Metanephros (tissue), 2 donors: ENCODE data around the gene FAM186B. TPM values are rescaled to one million over a fixed set of nuclear protein-coding genes. Genes with fewer than 3 reads are reported as not detected.

ENCODE experiments used
- small RNA-seq: library from RNA; depleted of rRNA; stranded (forward); fragments of <200 nt; gene quantifications from one replicate; pipeline ENCODE3, GENCODE V24; 2014; ENCODE audit warnings: low replicate concordance
- total RNA-seq: library from RNA; depleted of rRNA; stranded (reverse); fragments of >200 nt; gene quantifications from one replicate; pipeline ENCODE4 v1.2.3, GENCODE V29; 2014

FAM186B gene, protein sequence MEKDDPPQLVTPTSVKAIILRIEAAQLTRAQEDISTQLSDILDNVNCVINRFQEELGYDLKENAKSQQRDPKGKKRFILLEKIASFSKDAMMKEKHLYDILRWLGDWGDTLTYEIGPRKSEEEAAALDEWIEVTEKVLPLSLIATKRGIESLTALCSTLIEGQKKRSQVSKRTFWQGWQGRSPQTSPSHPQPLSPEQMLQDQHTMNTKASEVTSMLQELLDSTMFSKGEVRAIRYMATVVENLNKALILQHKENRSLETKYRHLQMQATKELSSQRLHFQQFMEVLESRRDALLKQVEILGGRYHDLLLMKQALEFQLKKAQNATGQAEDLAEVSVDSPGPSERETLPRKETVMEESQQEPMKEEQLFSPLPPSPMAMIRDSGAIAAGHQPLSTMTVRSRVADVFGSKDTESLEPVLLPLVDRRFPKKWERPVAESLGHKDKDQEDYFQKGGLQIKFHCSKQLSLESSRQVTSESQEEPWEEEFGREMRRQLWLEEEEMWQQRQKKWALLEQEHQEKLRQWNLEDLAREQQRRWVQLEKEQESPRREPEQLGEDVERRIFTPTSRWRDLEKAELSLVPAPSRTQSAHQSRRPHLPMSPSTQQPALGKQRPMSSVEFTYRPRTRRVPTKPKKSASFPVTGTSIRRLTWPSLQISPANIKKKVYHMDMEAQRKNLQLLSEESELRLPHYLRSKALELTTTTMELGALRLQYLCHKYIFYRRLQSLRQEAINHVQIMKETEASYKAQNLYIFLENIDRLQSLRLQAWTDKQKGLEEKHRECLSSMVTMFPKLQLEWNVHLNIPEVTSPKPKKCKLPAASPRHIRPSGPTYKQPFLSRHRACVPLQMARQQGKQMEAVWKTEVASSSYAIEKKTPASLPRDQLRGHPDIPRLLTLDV
- total RNA-seq = 0.47 TPM

DNA sequence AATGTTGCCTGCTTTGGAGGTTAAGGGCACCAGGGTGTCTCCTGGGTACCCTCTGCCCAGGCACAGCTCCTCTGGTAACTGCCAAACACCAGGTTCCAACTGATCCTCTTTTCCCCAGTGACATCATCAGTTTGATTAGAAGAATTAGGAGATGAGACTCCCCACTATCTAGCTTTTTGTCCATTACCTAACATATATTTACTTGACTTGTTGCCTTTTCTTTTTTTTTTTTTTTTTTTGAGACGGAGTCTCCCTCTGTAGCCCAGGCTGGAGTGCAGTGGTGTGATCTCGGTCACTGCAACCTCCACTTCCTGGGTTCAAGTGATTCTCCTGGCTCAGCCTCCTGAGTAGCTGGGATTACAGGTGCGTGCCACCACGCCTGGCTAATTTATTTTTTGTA is at the start of gene FAM186B:
Gene FAM186B, minus strand, starts transcription at position 101 of the 400 bp plus-strand sequence. CDS start 162 bp downstream, outside the sequence.

GRCh38 chr12:49623142-49623904 is 17.9 kb upstream of the FAM186B start, which contains the start of gene PRPF40B:
TSS of gene PRPF40B (plus strand) at chr12:49623561. CDS start at chr12:49623591, 30 bp downstream.

GRCh38 chr12:49567611-49568441 is 37.6 kb downstream of the FAM186B start, which contains the start of gene MCRS1:
TSS of gene MCRS1 (minus strand) at chr12:49568142. CDS start at chr12:49566731, 1,411 bp downstream.

DNA sequence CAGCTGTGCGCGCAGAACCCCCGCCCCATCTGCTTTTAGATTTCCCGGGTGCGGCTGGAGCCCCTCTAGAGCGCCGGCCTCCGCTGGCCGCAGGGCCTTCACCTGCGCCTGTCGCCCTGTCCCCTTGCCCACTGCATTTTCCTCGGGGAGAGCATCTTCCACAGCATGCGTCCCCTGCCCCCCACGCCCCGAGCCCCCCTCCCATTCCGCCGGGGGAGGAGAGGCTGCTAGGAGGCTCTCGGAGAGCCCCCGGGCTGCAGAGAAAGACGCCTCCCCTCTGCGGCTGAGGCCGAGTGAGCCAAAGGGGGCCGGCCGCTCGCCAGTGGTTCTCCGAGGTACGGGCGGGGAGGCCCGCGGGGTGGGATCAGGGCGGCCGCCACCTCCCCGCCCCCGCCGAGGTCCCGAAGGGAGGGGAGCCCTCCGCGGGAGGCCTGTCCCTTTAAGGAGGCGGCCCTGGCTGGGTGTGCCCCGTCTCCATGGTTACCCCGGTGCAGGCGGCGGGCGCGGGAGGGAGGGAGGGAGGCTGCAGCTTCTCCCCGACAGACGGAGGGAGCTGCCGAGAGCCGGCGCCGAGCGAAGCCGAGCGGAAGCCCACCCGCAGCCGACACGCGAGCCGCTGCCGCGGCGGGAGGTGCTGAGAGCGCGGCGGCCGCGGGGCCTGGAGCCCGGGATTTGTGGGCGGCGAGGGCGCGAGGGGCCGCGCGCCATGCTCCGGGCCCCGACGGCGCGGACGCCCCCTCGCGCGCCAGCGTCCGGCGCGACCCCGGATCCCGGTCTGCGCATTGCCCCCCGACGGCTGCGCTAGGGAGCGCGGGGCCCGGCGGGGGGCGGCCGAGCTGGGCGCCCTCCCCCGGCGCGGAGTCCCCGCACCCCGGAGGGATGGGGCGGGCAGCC is 66.7 kb downstream of the FAM186B start, which contains the start of gene KCNH3:
Gene KCNH3, plus strand, starts transcription at position 521 of the 894 bp plus-strand sequence. CDS start 387 bp downstream, outside the sequence.

Small RNA genes within 50 kb of the gene (small RNA-seq; reads per million reads assigned to genes)
- gene HIGD1AP9 = not detected
- gene POLR2KP1 = not detected
- not detected for gene RNU6-834P

Other genes with a start within 250 kb of the FAM186B start
- gene SPATS2, start 238.2 kb downstream of the FAM186B start, total RNA-seq = 33.9 TPM
- 7.9 TPM for gene KCNH3, start 66.6 kb downstream of the FAM186B start, total RNA-seq
- 54.4 TPM for gene MCRS1, start 37.5 kb downstream of the FAM186B start, total RNA-seq
- gene PRPF40B, start 17.9 kb upstream of the FAM186B start, total RNA-seq = 22.2 TPM
- 53.1 TPM for gene FMNL3, start 101.8 kb upstream of the FAM186B start, total RNA-seq
- gene TMBIM6, start 135.9 kb upstream of the FAM186B start, total RNA-seq = 437 TPM
- gene NCKAP5L, start 222.8 kb upstream of the FAM186B start, total RNA-seq = 21.3 TPM
- gene BCDIN3D, start 237.5 kb upstream of the FAM186B start, total RNA-seq = 5.1 TPM